Muscle of leg (tissue), 11 donors: Measurements from ENCODE around the gene ARHGAP27. TPM values are rescaled to one million over a fixed set of nuclear protein-coding genes. Genes with fewer than 3 reads are reported as not detected.
"Not testable (repeated sequence)": the region's sequence is repeated elsewhere in the genome, so short reads cannot be mapped to it uniquely, and the experiment has no call there.

ENCODE experiments used
- DNase-seq: peaks from one replicate; pipeline ENCODE4 v3.0.0; 2013
- H3K27ac ChIP-seq: one replicate; pipeline ENCODE4 v1.5.1; 2013; ENCODE audit warnings: mild to moderate bottlenecking, low read length, control low read depth
- H3K27me3 ChIP-seq: one replicate; pipeline ENCODE4 v1.6.1; 2013; ENCODE audit warnings: low read length; ENCODE audit not compliant: control insufficient read depth, insufficient read depth
- H3K36me3 ChIP-seq: one replicate; pipeline ENCODE4 v1.6.1; 2013; ENCODE audit warnings: low read length; ENCODE audit not compliant: control insufficient read depth, insufficient read depth
- H3K4me1 ChIP-seq: one replicate; pipeline ENCODE4 v1.6.1; 2013; ENCODE audit warnings: low read length; ENCODE audit not compliant: control insufficient read depth, insufficient read depth
- H3K4me3 ChIP-seq: one replicate; pipeline ENCODE4 v1.5.1; 2013; ENCODE audit warnings: low read length, control low read depth
- H3K9me3 ChIP-seq: replicated peaks from 2 replicates; pipeline ENCODE4 v1.6.1; 2013; ENCODE audit warnings: low read depth, low read length; ENCODE audit not compliant: control insufficient read depth
- WGBS: methylation state at CpG from one replicate; pipeline ENCODE4 v1.1.5; 2013; ENCODE audit warnings: missing lambda C conversion rate; ENCODE audit not compliant: insufficient coverage; 5-methylcytosine and 5-hydroxymethylcytosine counted together
- polyA plus RNA-seq, 8 donors: library from polyadenylated mRNA; unstranded; fragments of 120-200 nt; gene quantifications; one replicate each; pipeline versions ENCODE4 v1.2.1 to v1.2.3, GENCODE V29; 2013; ENCODE audit warnings: inconsistent platforms in 1 of 8, low replicate concordance in 1 of 8; ENCODE audit not compliant: insufficient read length in 8 of 8, insufficient read depth in 1 of 8
- total RNA-seq: library from RNA; stranded (reverse); fragments of 120-200 nt; gene quantifications from one replicate; pipeline ENCODE4 v1.2.4, GENCODE V29; 2013

ARHGAP27 gene
- total and polyA plus RNA-seq, 9 donors = 7.1 to 19.0 (median 9.8) TPM

- H3K27me3 ChIP-seq, H3K4me3 ChIP-seq, H3K36me3 ChIP-seq, H3K9me3 ChIP-seq, DNase-seq, H3K4me1 ChIP-seq: not testable (repeated sequence)
- H3K27ac ChIP-seq = peak overlapping the region; percentile 29
- 89% methylated on average over 6 of the region's 8 CpGs for WGBS
Observed at GRCh38 chr17:45446872-45447625, 14.4 kb upstream of the ARHGAP27 start.

GRCh38 chr17:45445901-45446743 is 13.5 kb upstream of the ARHGAP27 start:
- not testable (repeated sequence) for H3K9me3 ChIP-seq, DNase-seq, H3K36me3 ChIP-seq, H3K27me3 ChIP-seq, H3K4me3 ChIP-seq, H3K27ac ChIP-seq
- WGBS = 62% methylated on average over 6 of the region's 16 CpGs
- peaks cover 12% of the 10 kb centered on the region for H3K4me1 ChIP-seq

DNA sequence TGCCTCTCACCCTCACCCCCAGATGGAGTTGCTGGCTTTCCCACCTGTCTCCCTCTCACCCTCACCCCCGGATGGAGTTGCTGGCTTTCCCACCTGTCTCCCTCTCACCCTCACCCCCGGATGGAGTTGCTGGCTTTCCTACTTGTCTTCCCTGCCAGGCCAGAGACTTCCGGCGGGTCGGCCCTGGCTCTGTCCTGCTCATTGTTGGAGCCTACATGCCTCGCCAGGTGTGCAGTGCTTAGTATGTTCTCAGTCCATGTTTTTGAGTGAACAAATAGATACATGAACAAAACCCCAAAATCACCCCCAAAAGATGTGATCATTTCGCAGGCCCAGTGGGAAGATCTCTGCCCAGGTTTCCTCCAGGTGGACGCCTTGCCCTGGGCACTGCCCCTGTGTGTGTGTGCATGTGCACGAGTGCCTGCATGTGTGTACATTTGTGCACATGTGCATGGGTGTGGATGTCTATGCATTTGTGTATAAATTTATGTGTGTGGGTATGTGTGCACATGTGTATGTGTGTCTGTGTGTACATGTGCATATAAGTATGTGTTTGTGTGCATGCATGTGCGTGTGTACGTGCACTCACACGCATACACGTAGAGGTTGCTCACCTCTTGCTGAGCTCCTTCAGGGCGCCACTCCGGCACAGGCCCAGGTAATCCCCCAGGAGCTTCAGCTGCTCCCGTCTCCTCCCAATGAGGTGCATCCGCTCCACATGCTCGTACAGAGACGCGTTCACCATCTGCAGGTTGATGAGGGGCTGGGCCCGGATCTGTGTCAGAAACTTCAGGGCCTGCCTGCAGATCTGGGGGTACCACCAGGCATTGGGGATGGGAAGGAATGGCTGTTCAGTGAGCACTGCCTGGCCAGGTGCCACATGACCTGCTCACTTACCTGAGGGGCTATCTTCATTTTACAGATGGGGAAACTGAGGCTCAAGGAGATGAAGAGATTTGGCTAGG is 12.5 kb upstream of the ARHGAP27 start:
- H3K4me1 ChIP-seq = peaks cover 21% of the 10 kb centered on the region
- H3K27ac ChIP-seq, H3K36me3 ChIP-seq: not testable (repeated sequence)

DNA sequence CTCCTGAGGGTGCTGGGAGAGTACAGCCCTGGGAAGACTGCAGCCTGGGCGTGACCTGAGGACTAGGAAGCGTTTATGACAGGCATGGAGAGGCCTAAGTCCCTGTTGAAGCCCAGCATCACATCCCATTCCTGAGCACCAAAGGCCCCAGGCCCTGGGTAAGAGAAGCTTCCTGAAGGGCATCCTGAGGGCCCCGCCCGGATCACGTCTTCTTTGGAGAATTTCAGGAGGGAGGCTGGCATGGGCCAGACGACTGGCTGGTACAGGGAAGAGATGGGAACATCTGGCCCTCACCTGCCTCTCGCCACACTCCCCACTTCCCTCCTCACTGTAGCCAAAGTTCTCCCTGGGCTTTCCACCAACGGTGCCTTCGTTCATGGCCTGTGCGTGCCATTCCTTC is 11.6 kb upstream of the ARHGAP27 start:
- peaks cover 24% of the 10 kb centered on the region for H3K4me1 ChIP-seq
- 75% methylated on average over 2 of the region's 10 CpGs for WGBS
- not testable (repeated sequence) for H3K4me3 ChIP-seq, DNase-seq, H3K9me3 ChIP-seq, H3K27ac ChIP-seq, H3K27me3 ChIP-seq, H3K36me3 ChIP-seq

More for the DNA sequence above, 12.5 kb upstream of the ARHGAP27 start:
- H3K27me3 ChIP-seq, H3K4me3 ChIP-seq, H3K9me3 ChIP-seq, DNase-seq: not testable (repeated sequence)
- WGBS = 68% methylated on average over 11 of the region's 21 CpGs

- H3K9me3 ChIP-seq, H3K27me3 ChIP-seq, H3K27ac ChIP-seq, H3K4me3 ChIP-seq, DNase-seq, H3K36me3 ChIP-seq: not testable (repeated sequence)
- peaks cover 24% of the 10 kb centered on the region for H3K4me1 ChIP-seq
- WGBS = 83% methylated on average over 3 of the region's 10 CpGs
Observed at GRCh38 chr17:45443371-45444260, 10.9 kb upstream of the ARHGAP27 start.

GRCh38 chr17:45441526-45442310 is 9.0 kb upstream of the ARHGAP27 start:
- DNase-seq = no peak
- 66% methylated on average over 6 of the region's 14 CpGs for WGBS
- Histone ChIP-seq H3K4me1 (peaks cover 19% of the 10 kb centered on the region), H3K27me3 (no peaks in the 10 kb centered on the region), H3K36me3 (peaks cover 8% of the 10 kb centered on the region), H3K4me3 (no peak overlapping the region), H3K9me3 (no peaks in the 10 kb centered on the region), H3K27ac (no peak overlapping the region)

DNA sequence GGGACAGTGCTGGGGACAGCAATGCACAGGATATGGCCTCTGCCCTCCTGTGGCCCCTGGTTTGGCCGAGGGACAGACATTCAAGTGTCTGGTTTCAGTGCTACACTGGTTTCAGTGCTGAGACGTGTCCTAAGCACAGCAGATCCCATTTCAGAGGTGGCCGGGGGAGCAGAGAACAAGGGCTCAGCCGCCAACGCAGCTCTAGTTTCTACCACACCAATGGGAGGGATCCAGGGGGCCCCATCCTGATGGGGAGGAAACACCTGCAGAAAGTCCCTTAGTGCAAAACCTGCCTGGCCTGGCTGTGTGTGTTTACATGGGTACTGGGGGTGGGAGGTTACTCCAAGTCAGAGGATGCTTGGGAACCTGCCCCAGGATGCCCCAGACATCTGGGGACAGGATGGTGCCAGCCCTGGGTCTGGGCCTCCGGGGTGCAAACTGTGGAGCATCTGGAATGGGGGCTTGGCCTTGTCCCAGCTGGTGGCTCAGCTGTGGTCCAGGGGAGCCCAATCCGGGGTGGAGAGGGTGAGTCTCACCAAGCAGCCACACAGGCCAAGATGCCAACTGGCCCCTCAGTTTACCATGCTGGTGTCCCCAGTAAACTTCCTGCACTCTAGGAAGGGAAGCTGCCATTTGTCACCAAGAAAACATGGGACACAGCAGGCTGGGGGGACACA is 8.3 kb upstream of the ARHGAP27 start:
- WGBS = 29% methylated on average over 3 of the region's 7 CpGs
- H3K36me3 ChIP-seq = peaks cover 10% of the 10 kb centered on the region
- not testable (repeated sequence) for H3K4me3 ChIP-seq, H3K9me3 ChIP-seq, H3K27me3 ChIP-seq
- peaks cover 19% of the 10 kb centered on the region for H3K4me1 ChIP-seq
- peak; percentile 44 for DNase-seq
- H3K27ac ChIP-seq = peak overlapping the region; percentile 35

GRCh38 chr17:45440161-45440778 is 7.6 kb upstream of the ARHGAP27 start:
- Histone ChIP-seq H3K36me3 (peaks cover 9% of the 10 kb centered on the region), H3K9me3 (no peaks in the 10 kb centered on the region), H3K27ac (peak overlapping the region; percentile 35), H3K27me3 (no peaks in the 10 kb centered on the region), H3K4me3 (no peak overlapping the region), H3K4me1 (peaks cover 19% of the 10 kb centered on the region)
- peak; percentile 35 for DNase-seq
- WGBS = 44% methylated on average over 5 of the region's 10 CpGs
